Measurements from ENCODE around the gene TRMT5.

Gene TRMT5

GRCh38 chr14:60964904-60965303 lies 16.0 kb downstream of the TRMT5 start:
- DNase-seq, result no peak

GRCh38 chr14:60963761-60964160 lies 17.1 kb downstream of the TRMT5 start:
- DNase-seq, result no peak

- no peak for DNase-seq
Measured at GRCh38 chr14:60958146-60958545, 22.7 kb downstream of the TRMT5 start.

- DNase-seq, result no peak
Measured at GRCh38 chr14:60956632-60957031, 24.2 kb downstream of the TRMT5 start.

- no peak for DNase-seq
Measured at GRCh38 chr14:60956202-60956601, 24.7 kb downstream of the TRMT5 start.

GRCh38 chr14:60951776-60952435 lies 29.0 kb downstream of the TRMT5 start:
- DNase-seq, result no peak

- no peak for DNase-seq
Measured at GRCh38 chr14:60946773-60947172, 34.1 kb downstream of the TRMT5 start.

GRCh38 chr14:60945984-60946383 lies 34.9 kb downstream of the TRMT5 start:
- no peak for DNase-seq

- DNase-seq, result no peak
Measured at GRCh38 chr14:60944204-60944603, 36.7 kb downstream of the TRMT5 start.

- no peak for DNase-seq
Measured at GRCh38 chr14:60943637-60944032, 37.2 kb downstream of the TRMT5 start.

- no peak for DNase-seq
Measured at GRCh38 chr14:60935319-60935718, 45.6 kb downstream of the TRMT5 start.

GRCh38 chr14:60933920-60934655 lies 46.8 kb downstream of the TRMT5 start:
- no peak for DNase-seq

GRCh38 chr14:60931218-60931617 lies 49.7 kb downstream of the TRMT5 start:
- DNase-seq, result no peak

- no peak for DNase-seq
Measured at GRCh38 chr14:60926002-60926401, 54.9 kb downstream of the TRMT5 start.

GRCh38 chr14:60925286-60925685 lies 55.6 kb downstream of the TRMT5 start:
- DNase-seq, result no peak

- DNase-seq, result no peak
Measured at GRCh38 chr14:60922050-60922449, 58.8 kb downstream of the TRMT5 start.
